EH (cell line): ENCODE results near the gene THAP2.
A peak's percentile ranks its signal among the peaks of the same experiment; 100 is the strongest.

Experiments
- DNase-seq: peaks from one replicate; pipeline ENCODE4 v3.0.0-alpha.2; 2015; ENCODE audit warnings: low read depth

THAP2 gene

GRCh38 chr12:71663561-71664410 lies at the start of gene THAP2, which contains the start of gene ZFC3H1:
Gene THAP2, plus strand, starts transcription at chr12:71664301. Its CDS starts 209 bp downstream, at chr12:71664510.
Gene ZFC3H1, minus strand, starts transcription at chr12:71663848. Its CDS starts 238 bp downstream, at chr12:71663610.
- peak; percentile 100 for DNase-seq

DNA sequence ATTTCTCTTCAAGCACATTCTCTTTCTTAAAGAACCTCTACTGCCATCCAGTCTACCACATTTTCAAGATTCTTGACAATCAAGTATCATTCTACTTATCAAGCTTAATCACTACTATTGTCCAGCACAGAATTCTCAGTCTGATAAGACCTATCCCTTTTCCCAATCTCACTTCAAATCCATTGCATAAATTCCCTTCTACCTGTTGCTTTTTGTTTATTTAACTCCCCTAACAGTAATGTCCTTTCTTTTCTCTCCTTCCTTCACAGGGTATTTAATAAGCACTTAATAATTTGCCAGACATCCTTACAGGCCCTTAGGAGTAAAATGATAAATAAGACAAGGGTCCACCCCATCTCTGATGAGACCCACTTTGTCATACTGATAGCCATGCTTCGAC lies 42.2 kb upstream of the THAP2 start:
- no peak for DNase-seq

DNA sequence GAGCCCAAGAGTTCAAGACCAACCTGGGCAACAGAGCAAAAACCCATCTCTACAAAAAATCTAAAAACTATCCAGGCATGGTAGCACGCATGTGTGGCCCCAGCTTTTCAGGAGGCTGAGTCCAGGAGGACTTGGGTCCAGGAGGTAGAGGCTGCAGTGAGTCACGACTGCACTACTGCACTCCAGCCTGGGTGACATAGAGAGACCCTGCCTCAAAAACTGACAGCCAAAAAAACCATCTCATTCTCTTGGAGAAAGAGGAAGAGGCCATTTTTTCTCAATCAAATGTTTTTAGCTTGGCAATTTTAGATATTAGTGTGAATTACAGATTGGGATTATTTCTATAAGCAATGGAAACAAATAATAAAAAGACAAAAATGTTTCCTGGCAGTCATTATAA lies 38.6 kb upstream of the THAP2 start:
- DNase-seq: no peak

DNA sequence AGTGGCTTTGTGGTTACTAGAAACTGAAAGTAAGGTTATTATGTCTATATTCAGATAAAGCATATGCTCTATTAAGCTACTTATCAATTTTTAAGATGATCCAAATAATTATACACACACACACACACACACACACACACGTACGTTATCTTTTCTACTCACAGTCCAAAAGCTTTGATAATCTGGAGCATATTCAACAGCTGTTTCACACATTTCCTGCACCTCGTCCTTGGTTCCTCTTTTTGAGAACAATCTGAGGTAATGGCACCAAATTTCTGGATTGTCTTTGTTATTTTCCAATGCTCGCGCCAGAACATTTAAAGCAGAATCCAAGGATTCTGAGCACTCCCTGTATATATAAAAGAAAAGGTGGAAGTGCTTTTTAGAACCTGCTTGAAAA lies 38.0 kb upstream of the THAP2 start:
- DNase-seq: no peak

- DNase-seq: peak; percentile 52
These were observed 37.3 kb upstream of the THAP2 start for GRCh38 chr12:71626768-71627167.

DNA sequence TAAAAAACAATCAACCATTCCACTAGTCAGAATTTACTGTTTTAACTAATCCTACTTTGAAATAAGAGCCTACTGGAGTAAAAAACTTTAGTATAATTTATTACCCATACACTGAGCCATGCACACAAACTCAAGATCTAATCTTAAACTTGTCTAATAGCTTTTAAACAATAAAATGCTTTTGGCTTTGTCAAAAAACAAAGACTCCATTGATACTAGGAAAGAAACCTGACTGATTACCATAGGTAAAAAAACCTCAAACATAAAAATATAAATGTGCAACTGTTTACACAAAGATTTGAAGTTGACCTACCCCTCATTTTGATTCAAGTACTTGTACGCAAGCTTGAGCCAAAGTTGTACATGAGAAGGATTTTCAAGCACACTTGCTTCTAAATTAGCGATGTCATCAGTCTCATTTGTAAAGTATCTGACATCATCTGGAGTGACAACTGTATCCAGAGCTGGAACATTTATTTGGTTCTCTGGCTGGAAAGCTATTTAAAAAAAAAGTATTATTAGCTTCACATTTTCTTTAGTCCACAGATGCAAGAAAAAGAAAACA lies 36.6 kb upstream of the THAP2 start:
- DNase-seq: no peak

GRCh38 chr12:71636704-71637115 lies 27.4 kb upstream of the THAP2 start:
- peak; percentile 64 for DNase-seq

DNA sequence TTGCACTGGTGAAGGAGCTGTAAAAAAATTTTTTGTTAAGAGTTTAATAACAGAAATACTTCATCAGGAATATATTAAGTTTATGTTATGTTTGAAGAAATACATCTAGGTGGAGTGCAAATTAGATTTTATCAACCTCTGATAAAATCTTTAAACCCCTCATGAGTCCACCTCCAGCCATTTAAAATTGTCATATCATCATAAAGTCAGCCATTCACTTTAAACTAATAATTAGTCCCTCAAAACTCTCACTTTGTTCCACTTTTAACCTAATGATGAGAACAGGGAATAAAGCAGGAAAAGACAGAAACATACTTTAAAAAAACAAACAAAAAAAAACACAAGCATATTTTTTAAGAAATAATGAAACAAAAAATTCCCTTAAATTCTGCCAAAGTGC lies 25.6 kb upstream of the THAP2 start:
- no peak for DNase-seq

GRCh38 chr12:71639341-71639760 lies 24.8 kb upstream of the THAP2 start:
- DNase-seq: peak; percentile 13

GRCh38 chr12:71640316-71640715 lies 23.8 kb upstream of the THAP2 start:
- no peak for DNase-seq

DNA sequence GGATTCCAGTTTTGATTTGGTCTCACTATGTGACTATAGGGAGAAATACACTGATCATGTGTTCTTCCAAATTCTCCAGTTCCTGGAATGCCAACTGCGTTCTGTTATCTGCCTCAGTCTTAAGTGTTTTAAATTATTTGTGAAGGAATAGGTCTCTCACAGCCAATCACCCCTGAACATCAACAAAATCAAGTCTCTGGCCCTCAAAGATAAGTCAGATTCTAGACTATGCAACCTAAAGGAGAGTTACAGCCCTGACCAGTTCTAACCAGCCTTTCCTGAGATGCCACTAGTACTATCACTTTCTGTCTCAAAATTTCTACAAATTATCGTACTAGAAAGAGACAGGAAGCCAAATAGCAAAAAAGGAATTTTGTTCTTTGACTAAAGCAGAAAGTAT lies 22.7 kb upstream of the THAP2 start:
- peak; percentile 26 for DNase-seq

GRCh38 chr12:71642264-71642663 lies 21.8 kb upstream of the THAP2 start:
- DNase-seq: no peak

- DNase-seq: no peak
These were observed 18.8 kb upstream of the THAP2 start for GRCh38 chr12:71645268-71645667.

DNA sequence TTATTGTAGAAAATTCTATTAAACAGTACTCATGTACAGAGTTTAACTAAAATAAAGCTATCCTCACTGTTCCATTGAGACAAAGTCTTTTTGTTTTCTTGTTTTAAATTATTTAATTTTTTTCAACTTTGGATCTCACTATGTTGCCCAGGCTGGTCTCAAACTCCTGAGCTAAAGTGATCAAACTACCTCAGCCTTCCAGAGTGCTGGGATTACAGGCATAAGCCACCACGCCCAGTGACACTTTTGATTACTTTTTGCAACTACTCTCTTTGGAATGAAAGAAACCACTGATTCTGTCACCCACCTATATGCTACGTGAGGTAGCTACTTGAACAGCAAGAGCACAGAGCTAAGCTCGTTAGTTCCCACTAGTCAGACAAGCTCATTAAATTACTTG lies 17.6 kb upstream of the THAP2 start:
- DNase-seq: no peak

GRCh38 chr12:71648537-71648936 lies 15.6 kb upstream of the THAP2 start:
- DNase-seq: no peak

DNA sequence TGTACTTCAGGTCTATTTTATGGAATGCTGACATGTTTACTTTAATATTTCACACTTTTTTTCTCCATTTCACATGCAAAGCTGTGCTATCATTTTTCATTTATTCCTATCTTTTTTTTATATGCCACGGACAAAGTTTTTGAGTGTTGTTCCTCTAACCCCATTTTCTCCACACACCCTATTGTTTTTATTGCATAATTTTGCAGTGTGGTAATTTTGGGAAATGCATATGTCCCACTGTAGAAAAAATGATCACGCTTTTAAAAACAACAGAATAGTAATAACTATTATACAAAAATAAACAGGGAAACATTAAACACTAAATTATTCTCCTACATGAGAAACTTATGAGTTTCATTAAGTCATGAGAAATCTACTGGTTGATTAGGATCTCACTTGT lies 14.7 kb upstream of the THAP2 start:
- no peak for DNase-seq

- no peak for DNase-seq
These were observed 11.4 kb upstream of the THAP2 start for GRCh38 chr12:71652656-71653055.

- DNase-seq: no peak
These were observed 11.0 kb upstream of the THAP2 start for GRCh38 chr12:71653137-71653536.

GRCh38 chr12:71654200-71654599 lies 9.9 kb upstream of the THAP2 start:
- DNase-seq: no peak

DNA sequence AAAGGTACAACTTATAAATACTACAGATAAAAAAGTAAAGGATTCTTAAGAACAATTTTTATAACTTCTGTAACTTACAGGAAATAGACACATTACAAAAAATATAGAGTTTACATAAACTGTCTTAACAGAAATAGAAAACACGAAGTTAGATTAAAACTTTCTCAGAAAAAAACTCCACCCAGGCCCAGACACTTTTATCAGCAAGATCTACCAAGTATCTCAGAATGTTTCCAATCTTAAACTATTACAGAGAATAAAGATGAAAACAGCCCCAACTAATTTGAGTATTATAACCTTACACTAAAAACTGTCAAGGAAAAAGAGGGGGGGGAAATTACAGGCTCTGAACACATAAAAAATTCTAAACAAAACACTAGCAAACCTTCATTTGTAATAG lies 8.6 kb upstream of the THAP2 start:
- no peak for DNase-seq

DNA sequence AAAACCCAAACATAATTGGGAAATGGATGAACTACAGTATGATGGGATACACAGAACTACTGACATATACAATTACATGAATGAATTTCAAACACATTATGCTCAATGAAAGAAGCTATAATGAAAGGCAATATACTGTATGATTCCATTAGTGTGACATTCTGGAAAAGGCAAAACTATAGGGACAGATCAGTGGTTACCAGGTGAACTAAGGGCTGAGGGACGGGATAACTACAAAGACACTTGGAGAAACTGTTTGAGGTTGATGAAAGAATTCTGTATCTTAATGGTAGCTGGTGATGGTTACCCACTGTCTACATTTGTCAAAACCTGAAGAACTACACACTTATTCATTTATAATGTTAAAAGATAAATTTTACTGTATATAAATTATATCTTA lies 8.2 kb upstream of the THAP2 start:
- no peak for DNase-seq

DNA sequence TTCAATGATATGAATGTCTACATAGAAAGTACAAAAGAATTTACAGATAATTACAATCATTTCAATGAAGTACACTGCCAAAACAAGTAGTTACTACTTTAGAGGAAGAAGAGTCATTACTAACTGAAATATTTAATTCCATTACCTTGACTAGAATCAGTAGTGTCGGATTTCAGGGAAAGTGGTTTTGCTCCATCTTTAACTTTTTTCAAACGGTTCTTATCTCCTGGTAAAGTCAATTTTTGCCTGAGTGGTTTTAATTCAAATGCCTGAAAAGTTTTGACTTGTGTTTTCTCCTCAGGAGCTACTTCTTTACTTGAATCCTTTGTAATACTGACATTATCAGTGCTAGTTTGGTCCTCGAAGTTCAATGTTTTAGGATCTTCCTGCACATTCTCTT lies 7.4 kb upstream of the THAP2 start:
- DNase-seq: no peak

- peak; percentile 71 for DNase-seq
These were observed 2.0 kb upstream of the THAP2 start for GRCh38 chr12:71661977-71662530.
